ENCODE measurements around the gene TPH2. TPM values are rescaled to one million over a fixed set of nuclear protein-coding genes. Genes with fewer than 3 reads are reported as not detected.

TPH2 gene
- total RNA-seq, 1 experiment from 2014 or later: 0.66 TPM

- Histone ChIP-seq H3K9ac (ENCODE audit: extremely low read depth, insufficient read length, low read length) (no peak overlapping the region), H3T11ph (ENCODE audit: low read length) (no peak overlapping the region), H3K23me2 (ENCODE audit: insufficient read length, low read depth, low read length, poor library complexity, severe bottlenecking) (no peaks in the 10 kb centered on the region), H4K5ac (ENCODE audit: insufficient read length, low read depth, low read length) (no peak overlapping the region), H2BK12ac (ENCODE audit: insufficient read length, low read depth, low read length) (no peak overlapping the region), H3K18ac (ENCODE audit: insufficient read length, low read depth, low read length) (no peak overlapping the region), H3K14ac (ENCODE audit: insufficient read depth, low read length) (no peak overlapping the region), H2BK20ac (ENCODE audit: low read depth, low read length, poor library complexity, severe bottlenecking) (no peak overlapping the region), H4K91ac (ENCODE audit: insufficient read length, low read depth, low read length) (no peak overlapping the region), H3K79me2 (ENCODE audit: insufficient read depth, low read length) (no peaks in the 10 kb centered on the region), H3K4me1 (ENCODE audit: insufficient read depth, low read length) (peaks cover 11% of the 10 kb centered on the region), H3K9me3 (ENCODE audit: control insufficient read depth, low read depth, low read length) (no peaks in the 10 kb centered on the region), H3K27me3 (ENCODE audit: insufficient read depth, low read length) (no peaks in the 10 kb centered on the region), H4K8ac (replicated peaks; ENCODE audit: insufficient read length, low read depth, low read length) (no peak overlapping the region), H3K27ac (ENCODE audit: insufficient read length, low read depth, low read length) (no peak overlapping the region), H3K56ac (ENCODE audit: insufficient read length, low read depth, low read length) (no peak overlapping the region), H3K23ac (ENCODE audit: insufficient read length, low read depth, low read length) (no peak overlapping the region), H2BK120ac (ENCODE audit: low read depth, low read length, poor library complexity, severe bottlenecking) (no peak overlapping the region), H2BK15ac (ENCODE audit: low read depth, low read length) (no peak overlapping the region), H4K20me1 (ENCODE audit: control insufficient read depth, insufficient read depth, insufficient read length) (no peaks in the 10 kb centered on the region), H2BK5ac (ENCODE audit: insufficient read length, low read length) (no peak overlapping the region), H2AFZ (ENCODE audit: low read length) (no peak overlapping the region), H3K79me1 (ENCODE audit: insufficient read depth, low read depth, low read length, poor library complexity, severe bottlenecking) (no peaks in the 10 kb centered on the region), H3K4ac (ENCODE audit: low read depth, low read length) (no peak overlapping the region), H2AK5ac (ENCODE audit: insufficient read length, low read length) (no peak overlapping the region), H3K4me2 (ENCODE audit: insufficient read depth, insufficient read length, low read length) (no peak overlapping the region)
- WGBS (ENCODE audit: extremely low coverage, insufficient read length, low lambda C conversion rate): no CpG with 5 or more reads among the region's 2 CpGs
- no peak overlapping the region for H3K4me3 Mint-ChIP-seq
- no peaks in the 10 kb centered on the region; the same call in 1 of the 2 replicates for H3K27me3 Mint-ChIP-seq (ENCODE audit: low read depth)
- H3K27ac Mint-ChIP-seq: no peak overlapping the region
- no peaks in the 10 kb centered on the region for H3K9me3 Mint-ChIP-seq
- no peak for TF ChIP-seq CTCF (conservative IDR thresholded peaks at IDR 0.05)
- H3K4me1 Mint-ChIP-seq: peaks cover 58 to 63% of the 10 kb centered on the region in 2 experiments
- DNase-seq: no peak
- no peaks in the 10 kb centered on the region for H3K36me3 Mint-ChIP-seq (ENCODE audit: insufficient read depth in 1 of 3, low read depth in 3 of 3)
Observed at GRCh38 chr12:71942259-71942658, 3.6 kb downstream of the TPH2 start.

Data from H9 (cell line).